ENCODE measurements around the gene IL36B.

Gene IL36B

GRCh38 chr2:113056521-113056920 is 3.9 kb upstream of the IL36B start:
- DNase-seq: no peak

- DNase-seq: no peak
These were observed 1.4 kb upstream of the IL36B start for GRCh38 chr2:113054066-113054465.

- no peak for DNase-seq
These were observed 999 bp upstream of the IL36B start for GRCh38 chr2:113053666-113054065.

- no peak for DNase-seq
These were observed 1.5 kb downstream of the IL36B start for GRCh38 chr2:113050921-113051895.

- no peak for DNase-seq
These were observed 6.2 kb downstream of the IL36B start for GRCh38 chr2:113046465-113046864.

GRCh38 chr2:113041871-113042270 is 10.8 kb downstream of the IL36B start:
- DNase-seq: no peak

- DNase-seq: no peak
These were observed 12.9 kb downstream of the IL36B start for GRCh38 chr2:113039719-113040118.

GRCh38 chr2:113039158-113039557 is 13.5 kb downstream of the IL36B start:
- DNase-seq: no peak

GRCh38 chr2:113038291-113038690 is 14.4 kb downstream of the IL36B start:
- DNase-seq: no peak

- DNase-seq: no peak
These were observed 15.9 kb downstream of the IL36B start for GRCh38 chr2:113036763-113037162.

- DNase-seq: no peak
These were observed 18.7 kb downstream of the IL36B start for GRCh38 chr2:113034016-113034415.

GRCh38 chr2:113032737-113033136 is 19.9 kb downstream of the IL36B start:
- no peak for DNase-seq

GRCh38 chr2:113028112-113028511 is 24.6 kb downstream of the IL36B start:
- DNase-seq: no peak

GRCh38 chr2:113027691-113028090 is 25.0 kb downstream of the IL36B start:
- DNase-seq: peak in 12 of 56 donors; percentile 2 to 45 (median 24)

GRCh38 chr2:113025737-113026136 is 26.9 kb downstream of the IL36B start:
- DNase-seq: no peak

GRCh38 chr2:113024764-113025163 is 27.9 kb downstream of the IL36B start:
- DNase-seq: no peak

- DNase-seq: no peak
These were observed 31.4 kb downstream of the IL36B start for GRCh38 chr2:113021312-113021711.

GRCh38 chr2:113018509-113018908 is 34.2 kb downstream of the IL36B start:
- DNase-seq: no peak

GRCh38 chr2:113015655-113016054 is 37.0 kb downstream of the IL36B start:
- DNase-seq: no peak

- no peak for DNase-seq
These were observed 37.6 kb downstream of the IL36B start for GRCh38 chr2:113015042-113015441.

GRCh38 chr2:113014067-113014466 is 38.6 kb downstream of the IL36B start:
- DNase-seq: no peak

GRCh38 chr2:113013336-113013661 is 39.4 kb downstream of the IL36B start:
- no peak for DNase-seq
